HEK293T (cell line): ENCODE data around the gene RELT.
A peak's percentile ranks its signal among the peaks of the same experiment; 100 is the strongest.

ENCODE experiments used
- CTCF ChIA-PET: fragments of 350-600 bp; formaldehyde crosslinking; extraction: SDS; loops from one replicate; lab custom pipeline; 2021; ENCODE audit warnings: antibody characterized with exemption, inconsistent platforms; lab: Yijun Ruan, JAX
- POLR2A ChIA-PET: fragments of 350-600 bp; formaldehyde crosslinking; extraction: SDS; loops from one replicate; lab custom pipeline; 2020; ENCODE audit warnings: antibody characterized with exemption, inconsistent platforms; lab: Yijun Ruan, JAX
- DNase-seq: peaks from one replicate; pipeline ENCODE4 v3.0.0; 2012; ENCODE audit warnings: mixed read lengths; ENCODE audit errors: extremely low spot score
- ARNT ChIP-seq: fragments of 450-650 bp; IDR thresholded peaks from 2 replicates; pipeline ENCODE4 v1.6.1; 2017; ENCODE audit warnings: mild to moderate bottlenecking
- BHLHE40 ChIP-seq: fragments of 450-650 bp; IDR thresholded peaks from 2 replicates; pipeline ENCODE4 v1.6.1; 2016; ENCODE audit warnings: mild to moderate bottlenecking, moderate library complexity, borderline replicate concordance
- CTBP1 ChIP-seq: fragments of 450-650 bp; IDR thresholded peaks from 2 replicates; pipeline ENCODE4 v1.6.1; 2016; ENCODE audit warnings: borderline replicate concordance
- ELF4 ChIP-seq: fragments of 450-650 bp; IDR thresholded peaks from 2 replicates; pipeline ENCODE4 v1.6.1; 2017; ENCODE audit warnings: antibody characterized with exemption
- FOXK2 ChIP-seq: fragments of 450-650 bp; IDR thresholded peaks from 2 replicates; pipeline ENCODE4 v1.6.1; 2016; ENCODE audit warnings: mild to moderate bottlenecking
- FOXM1 ChIP-seq: fragments of 450-650 bp; IDR thresholded peaks from 2 replicates; pipeline ENCODE4 v1.6.1; 2017; ENCODE audit warnings: mild to moderate bottlenecking, borderline replicate concordance
- HDGF ChIP-seq: fragments of 450-650 bp; IDR thresholded peaks from 2 replicates; pipeline ENCODE4 v1.6.1; 2017; ENCODE audit warnings: antibody characterized with exemption, borderline replicate concordance
- L3MBTL2 ChIP-seq: fragments of 450-650 bp; conservative IDR thresholded peaks from 2 replicates; pipeline ENCODE4 v1.6.1; 2016; ENCODE audit warnings: mild to moderate bottlenecking
- LEF1 ChIP-seq: fragments of 450-650 bp; IDR thresholded peaks from 2 replicates; pipeline ENCODE4 v1.6.1; 2017; ENCODE audit warnings: mild to moderate bottlenecking, borderline replicate concordance
- NFRKB ChIP-seq: fragments of 450-650 bp; IDR thresholded peaks from 2 replicates; pipeline ENCODE4 v1.6.1; 2016; ENCODE audit warnings: mild to moderate bottlenecking, moderate library complexity
- SUZ12 ChIP-seq: fragments of 450-650 bp; IDR thresholded peaks from 2 replicates; pipeline ENCODE4 v1.6.1; 2016; ENCODE audit warnings: mild to moderate bottlenecking
- TARDBP ChIP-seq: fragments of 450-650 bp; IDR thresholded peaks from 2 replicates; pipeline ENCODE4 v1.6.1; 2016
- ZNF384 ChIP-seq: fragments of 450-650 bp; IDR thresholded peaks from 2 replicates; pipeline ENCODE4 v1.6.1; 2016
- TF ChIP-seq, protein P1 (sequence below): fragments of 450-650 bp; IDR thresholded peaks from 2 replicates; pipeline ENCODE4 v1.6.1; 2016

RELT gene

DNA sequence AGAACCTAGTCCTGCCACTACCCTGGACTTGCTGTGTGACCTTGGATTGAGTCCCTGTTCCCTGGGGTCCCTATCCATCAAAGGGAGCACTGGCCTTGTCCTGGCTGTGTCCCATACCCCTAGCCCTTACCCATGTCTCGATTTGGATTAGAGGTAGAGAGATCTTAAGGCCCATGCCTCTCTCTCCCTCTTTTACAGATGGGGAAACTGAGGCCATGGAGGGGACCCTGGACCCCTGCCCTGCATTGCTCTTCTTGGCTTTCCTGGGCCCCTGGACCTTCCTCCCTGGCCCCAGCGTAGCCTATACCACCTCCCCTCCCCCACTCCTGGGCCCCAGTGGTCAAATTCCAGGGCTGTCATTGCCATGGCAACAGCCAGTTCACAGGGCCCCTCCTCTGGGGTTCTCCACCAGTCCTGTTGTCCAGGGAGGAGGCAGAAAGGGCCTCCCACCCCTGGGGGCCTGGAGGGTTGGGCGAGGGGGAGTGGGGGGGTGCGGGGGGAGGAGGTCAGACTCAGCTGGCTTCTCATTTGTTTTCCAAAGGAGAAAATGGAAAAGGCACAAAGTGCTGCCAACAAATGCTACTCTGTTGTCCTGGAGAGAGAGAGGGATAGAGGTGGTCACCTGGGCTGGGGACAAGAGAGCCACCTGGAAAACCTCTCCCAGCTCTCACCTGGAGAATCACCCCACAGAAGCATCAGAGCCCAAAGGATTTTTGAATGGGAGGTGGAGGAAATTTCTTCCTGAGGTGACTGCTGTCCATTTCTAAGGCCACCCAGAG, 44.9 kb upstream of the RELT start:
- TF ChIP-seq ARNT (no peak), SUZ12 (no peak)
- CTCF ChIA-PET, result interaction anchor here (0.7 to 0.8 kb wide), 2 partner anchors 26 to 41 kb away, joined by 3 to 7 read pairs; no protein-coding TSS in a partner anchor
- POLR2A ChIA-PET, result interaction anchor here (0.9 kb wide), 1 partner anchor 17 kb away, joined by 4 read pairs; no protein-coding TSS in a partner anchor
- no peak for DNase-seq

DNA sequence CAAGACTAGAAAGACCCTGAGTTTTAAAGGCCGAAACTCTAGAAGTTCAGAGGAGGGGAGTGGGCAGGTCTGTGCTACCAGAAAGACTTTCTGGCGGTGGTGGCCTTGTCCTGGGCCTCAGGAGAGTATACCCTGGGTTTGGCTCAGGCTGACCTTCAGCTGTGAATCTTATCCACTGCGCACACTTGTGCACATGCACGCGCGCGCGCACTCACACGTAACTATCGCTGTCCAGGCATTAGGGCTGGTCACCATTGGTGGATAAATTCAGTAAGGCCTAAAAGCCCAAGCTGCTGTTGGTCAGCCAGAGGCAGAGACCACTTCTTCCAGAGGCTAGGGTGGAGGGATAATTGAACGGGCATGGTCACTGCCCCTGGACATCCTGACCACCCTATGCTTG, 43.0 kb upstream of the RELT start:
- ChIA-PET POLR2A (interaction anchor here (0.8 to 1.1 kb wide), 2 partner anchors 23 to 30 kb away, joined by 3 read pairs; no protein-coding TSS in a partner anchor), CTCF (interaction anchor here (1.2 to 4.9 kb wide), 2 partner anchors 19 to 27 kb away, joined by 3 to 53 read pairs; partner anchors contain the start of gene ARHGEF17)
- TF ChIP-seq, protein P1, sequence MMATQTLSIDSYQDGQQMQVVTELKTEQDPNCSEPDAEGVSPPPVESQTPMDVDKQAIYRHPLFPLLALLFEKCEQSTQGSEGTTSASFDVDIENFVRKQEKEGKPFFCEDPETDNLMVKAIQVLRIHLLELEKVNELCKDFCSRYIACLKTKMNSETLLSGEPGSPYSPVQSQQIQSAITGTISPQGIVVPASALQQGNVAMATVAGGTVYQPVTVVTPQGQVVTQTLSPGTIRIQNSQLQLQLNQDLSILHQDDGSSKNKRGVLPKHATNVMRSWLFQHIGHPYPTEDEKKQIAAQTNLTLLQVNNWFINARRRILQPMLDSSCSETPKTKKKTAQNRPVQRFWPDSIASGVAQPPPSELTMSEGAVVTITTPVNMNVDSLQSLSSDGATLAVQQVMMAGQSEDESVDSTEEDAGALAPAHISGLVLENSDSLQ, result no peak
- TF ChIP-seq HDGF (no peak), L3MBTL2 (no peak)
- DNase-seq, result no peak

DNA sequence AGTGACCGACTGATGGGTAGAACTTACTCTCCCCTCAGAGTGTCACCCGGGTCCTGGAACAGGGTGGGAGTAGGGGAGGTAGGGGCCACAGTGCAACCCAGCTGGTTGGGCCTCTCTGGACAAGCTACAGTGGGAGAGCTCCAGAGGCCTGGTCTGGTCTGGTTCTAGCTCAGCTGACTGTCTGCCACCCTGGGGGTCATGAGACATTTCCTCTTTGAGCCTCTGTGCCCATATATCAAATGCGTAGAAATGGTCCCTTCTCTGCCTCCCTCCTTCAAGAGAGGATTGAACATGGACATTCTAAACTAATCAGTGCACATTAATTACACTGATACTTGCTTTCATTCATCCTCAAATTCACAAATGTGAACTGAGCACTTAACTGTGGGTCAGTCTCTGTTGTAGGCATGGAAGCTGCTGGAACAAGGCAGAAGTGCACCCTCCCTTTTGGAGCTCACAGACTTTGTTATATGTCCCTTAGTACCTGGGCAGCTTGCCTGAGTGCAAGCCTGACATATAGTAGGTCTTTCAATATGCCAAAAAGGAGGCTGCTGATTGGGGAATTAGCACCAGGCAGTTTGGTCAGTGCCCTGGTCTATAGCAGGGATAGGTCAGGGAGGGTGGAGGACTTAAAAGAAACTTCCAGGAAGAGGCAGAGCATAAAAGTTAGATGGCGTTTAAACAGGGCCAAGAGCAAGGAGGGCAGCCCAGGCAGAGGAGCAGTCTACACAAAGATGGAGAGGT, 42.4 kb upstream of the RELT start:
- ChIA-PET CTCF (interaction anchor here (1.2 to 4.9 kb wide), 3 partner anchors 20 to 36 kb away, joined by 3 to 53 read pairs (median 10); partner anchors contain the start of gene ARHGEF17), POLR2A (interaction anchor here (0.8 to 1.1 kb wide), 2 partner anchors 24 to 31 kb away, joined by 3 read pairs; no protein-coding TSS in a partner anchor)
- no peak for DNase-seq
- TF ChIP-seq ZNF384, result no peak
- TF ChIP-seq, protein P1, result no peak
- TF ChIP-seq ELF4, result no peak
- no peak for TF ChIP-seq ARNT
- TF ChIP-seq HDGF, result no peak
- no peak for TF ChIP-seq TARDBP
- TF ChIP-seq FOXM1, result no peak
- TF ChIP-seq FOXK2, result no peak

DNA sequence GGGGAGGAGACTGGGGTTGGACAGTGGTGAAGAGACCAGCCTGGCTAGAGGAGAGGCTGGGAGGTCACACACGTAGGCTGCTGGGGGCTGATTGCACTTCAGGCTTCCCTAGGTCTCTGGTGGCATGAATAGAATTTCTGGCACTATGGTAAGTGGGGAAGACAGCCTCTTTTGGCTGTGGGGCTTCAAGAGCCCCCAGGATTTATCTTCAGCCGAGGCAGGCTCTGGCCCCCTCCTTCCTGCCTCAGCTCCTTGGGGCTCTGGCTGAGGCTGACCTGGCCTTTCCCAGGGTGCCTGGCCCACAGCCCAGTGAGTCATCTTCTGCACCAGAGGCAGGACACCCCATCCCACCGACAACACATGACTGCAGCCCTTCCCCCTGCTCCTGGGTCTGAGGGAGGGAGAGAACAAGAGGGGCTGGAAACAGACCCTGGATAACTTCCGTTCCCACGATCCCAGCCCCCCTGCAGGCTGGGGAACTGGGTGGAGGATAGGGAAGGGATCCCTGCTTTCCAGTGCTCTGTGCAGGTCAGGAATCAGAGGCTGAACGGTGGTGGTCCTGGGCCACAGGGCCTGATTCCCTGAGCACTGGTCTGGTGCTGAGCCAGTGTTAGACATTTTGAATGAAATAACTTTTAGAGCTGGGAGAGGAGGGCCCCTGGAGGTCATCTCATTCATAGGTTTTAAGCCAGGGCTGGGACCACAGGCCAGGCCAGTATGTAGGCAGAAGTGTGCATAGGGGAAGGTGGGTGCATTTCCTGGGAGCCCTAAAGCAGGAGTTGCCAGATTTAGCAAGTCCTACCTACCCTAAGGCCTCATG, 41.6 kb upstream of the RELT start:
- TF ChIP-seq NFRKB, result no peak
- no peak for TF ChIP-seq ZNF384
- no peak for TF ChIP-seq LEF1
- no peak for TF ChIP-seq CTBP1
- CTCF ChIA-PET, result interaction anchor here (0.7 to 4.9 kb wide), 16 partner anchors 8 to 540 kb away, joined by 3 to 53 read pairs (median 4); partner anchors contain the start of genes ARHGEF17 and STARD10
- POLR2A ChIA-PET, result interaction anchor here (2.0 kb wide), 1 partner anchor 28 kb away, joined by 6 read pairs; no protein-coding TSS in a partner anchor
- DNase-seq, result no peak

DNA sequence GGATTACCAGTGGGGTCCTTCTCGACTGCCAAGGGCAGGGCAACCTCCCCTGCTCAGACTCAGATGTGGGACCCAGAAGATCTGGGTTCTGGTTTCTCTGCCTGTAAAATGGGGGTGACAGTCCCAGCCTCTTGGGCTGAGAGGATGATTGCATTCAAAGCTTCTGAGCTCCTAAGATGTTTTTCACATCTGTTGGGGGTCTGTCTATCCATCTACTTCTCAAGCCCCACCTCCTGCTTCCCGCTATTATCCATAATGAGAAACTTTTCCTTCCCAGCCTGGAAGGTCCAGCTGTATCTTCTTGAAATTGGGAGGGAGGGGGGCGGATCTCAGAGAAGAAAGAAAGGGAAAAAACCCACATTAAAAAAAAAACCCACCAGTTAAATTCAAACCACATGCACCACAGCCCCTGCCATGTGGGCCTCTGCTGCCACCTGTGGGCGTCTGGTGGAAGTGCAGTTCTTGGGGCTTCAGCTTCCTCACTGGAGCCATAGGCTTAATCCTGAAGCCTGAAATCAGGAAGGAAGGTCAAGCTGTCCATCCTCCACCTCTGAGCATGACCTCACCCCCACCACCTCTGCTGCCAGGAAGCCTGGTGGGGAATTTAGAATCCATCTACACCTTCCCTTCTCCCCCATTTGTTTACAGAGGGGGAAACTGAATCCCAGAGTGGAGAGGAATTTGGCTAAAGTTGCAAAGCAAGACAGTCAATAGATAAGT, 40.8 kb upstream of the RELT start:
- CTCF ChIA-PET, result interaction anchor here (0.7 to 4.9 kb wide), 15 partner anchors 9 to 541 kb away, joined by 3 to 53 read pairs (median 5); partner anchors contain the start of genes ARHGEF17 and STARD10
- POLR2A ChIA-PET, result interaction anchor here (1.1 to 2.0 kb wide), 2 partner anchors 26 to 28 kb away, joined by 4 to 6 read pairs; no protein-coding TSS in a partner anchor
- DNase-seq, result peak; percentile 87
- no peak for TF ChIP-seq BHLHE40
- TF ChIP-seq ZNF384, result peak; percentile 85

DNA sequence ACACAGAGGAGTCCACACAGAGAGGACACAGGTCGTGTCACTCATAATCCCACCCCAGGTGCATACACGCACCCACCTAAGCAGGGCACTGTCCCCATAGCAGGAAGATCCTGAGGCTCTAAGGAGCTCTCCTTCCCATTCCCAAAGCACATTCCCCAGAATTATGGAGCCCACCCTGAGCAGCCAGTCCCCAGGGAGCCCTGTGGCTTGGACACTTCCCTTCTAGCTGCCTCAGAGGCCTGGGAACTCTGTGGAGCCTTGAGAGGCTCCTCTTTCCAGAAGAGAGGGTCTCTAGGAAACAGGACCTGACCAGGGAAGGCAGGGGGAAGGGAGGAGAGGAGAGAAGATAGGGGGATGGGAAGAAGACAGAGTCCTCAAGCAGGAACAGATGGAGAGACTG, 38.4 kb upstream of the RELT start:
- TF ChIP-seq BHLHE40 (no peak), ZNF384 (no peak), TARDBP (no peak), HDGF (no peak), FOXM1 (no peak)
- no peak for DNase-seq
- CTCF ChIA-PET, result interaction anchor here (1.8 to 4.9 kb wide), 2 partner anchors 13 to 32 kb away, joined by 9 to 53 read pairs; partner anchors contain the start of gene ARHGEF17
- POLR2A ChIA-PET, result no interaction called here
